GM21576 (cell line): ENCODE data around the gene MYOD1.

ENCODE experiments used
- ATAC-seq: cut with Tn5 transposase; IDR thresholded peaks from one replicate; pipeline ENCODE4 v1.9.1; 2021; ENCODE audit warnings: mild to moderate bottlenecking, moderate library complexity; ENCODE audit not compliant: unreplicated experiment

MYOD1 gene

GRCh38 chr11:17734418-17734911 lies 15.1 kb downstream of the MYOD1 start, which contains the start of gene KCNC1:
KCNC1 (plus strand) TSS chr11:17734781; CDS start chr11:17736003, 1,222 bp downstream.
- ATAC-seq: no peak

DNA sequence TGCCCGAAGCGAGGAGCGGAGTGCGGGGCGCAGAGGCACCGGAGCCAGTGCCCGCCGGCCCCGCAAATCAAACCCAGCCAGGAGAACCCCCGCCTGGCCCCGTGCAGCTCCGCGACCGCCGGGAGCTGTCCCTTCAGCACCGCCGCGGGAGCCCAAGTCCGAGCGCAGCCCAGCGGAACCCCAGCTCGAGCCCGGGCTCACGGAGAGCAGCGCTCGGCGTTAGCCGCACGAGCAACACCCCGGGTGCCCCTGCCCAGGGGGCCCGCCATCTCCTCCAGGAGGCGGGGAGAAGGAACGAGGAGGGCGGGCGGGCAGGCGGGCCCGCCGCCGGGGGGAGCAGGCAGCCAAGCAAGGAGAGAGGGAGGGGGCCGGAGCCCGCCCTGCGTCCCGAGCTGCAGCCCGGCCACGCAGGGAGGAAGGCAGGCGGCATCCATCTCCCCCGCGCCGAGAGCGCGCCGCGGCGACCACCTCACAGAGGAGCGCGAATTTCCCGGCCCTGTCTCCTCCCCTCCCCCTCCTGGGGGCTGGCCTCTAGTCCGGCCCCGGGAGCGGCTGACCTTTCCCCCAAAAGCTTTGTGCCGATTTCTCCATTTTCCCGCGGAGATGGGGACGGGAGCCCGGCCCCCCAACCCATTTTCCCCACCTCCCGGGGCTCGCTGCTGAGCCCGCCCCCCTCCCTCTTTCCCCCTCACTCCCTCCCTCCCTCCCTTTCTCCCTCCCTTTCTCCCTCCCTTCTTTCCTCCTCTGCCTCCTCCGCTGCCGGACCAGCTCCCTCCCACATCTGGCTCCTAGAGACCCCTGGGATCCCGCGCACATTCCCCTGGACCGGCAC lies 15.8 kb downstream of the MYOD1 start:
- no peak for ATAC-seq

DNA sequence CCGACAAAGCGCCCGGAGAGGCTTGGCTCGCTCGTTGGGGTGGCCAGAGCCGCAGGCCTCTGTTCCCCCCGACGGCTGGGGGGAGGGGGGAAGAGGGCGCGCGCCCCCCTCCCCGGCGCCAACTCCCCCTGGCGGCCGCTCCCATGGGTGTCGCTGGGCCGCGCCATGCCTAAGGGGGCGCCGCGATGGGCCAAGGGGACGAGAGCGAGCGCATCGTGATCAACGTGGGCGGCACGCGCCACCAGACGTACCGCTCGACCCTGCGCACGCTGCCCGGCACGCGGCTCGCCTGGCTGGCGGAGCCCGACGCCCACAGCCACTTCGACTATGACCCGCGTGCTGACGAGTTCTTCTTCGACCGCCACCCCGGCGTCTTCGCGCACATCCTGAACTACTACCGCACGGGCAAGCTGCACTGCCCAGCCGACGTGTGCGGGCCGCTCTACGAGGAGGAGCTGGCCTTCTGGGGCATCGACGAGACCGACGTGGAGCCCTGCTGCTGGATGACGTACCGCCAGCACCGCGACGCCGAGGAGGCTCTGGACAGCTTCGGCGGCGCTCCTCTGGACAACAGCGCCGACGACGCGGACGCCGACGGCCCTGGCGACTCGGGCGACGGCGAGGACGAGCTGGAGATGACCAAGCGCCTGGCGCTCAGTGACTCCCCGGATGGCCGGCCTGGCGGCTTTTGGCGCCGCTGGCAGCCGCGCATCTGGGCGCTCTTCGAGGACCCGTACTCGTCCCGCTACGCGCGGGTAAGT lies 16.6 kb downstream of the MYOD1 start:
- ATAC-seq: no peak

- ATAC-seq: no peak
Observed at GRCh38 chr11:17736579-17736893, 17.2 kb downstream of the MYOD1 start.

DNA sequence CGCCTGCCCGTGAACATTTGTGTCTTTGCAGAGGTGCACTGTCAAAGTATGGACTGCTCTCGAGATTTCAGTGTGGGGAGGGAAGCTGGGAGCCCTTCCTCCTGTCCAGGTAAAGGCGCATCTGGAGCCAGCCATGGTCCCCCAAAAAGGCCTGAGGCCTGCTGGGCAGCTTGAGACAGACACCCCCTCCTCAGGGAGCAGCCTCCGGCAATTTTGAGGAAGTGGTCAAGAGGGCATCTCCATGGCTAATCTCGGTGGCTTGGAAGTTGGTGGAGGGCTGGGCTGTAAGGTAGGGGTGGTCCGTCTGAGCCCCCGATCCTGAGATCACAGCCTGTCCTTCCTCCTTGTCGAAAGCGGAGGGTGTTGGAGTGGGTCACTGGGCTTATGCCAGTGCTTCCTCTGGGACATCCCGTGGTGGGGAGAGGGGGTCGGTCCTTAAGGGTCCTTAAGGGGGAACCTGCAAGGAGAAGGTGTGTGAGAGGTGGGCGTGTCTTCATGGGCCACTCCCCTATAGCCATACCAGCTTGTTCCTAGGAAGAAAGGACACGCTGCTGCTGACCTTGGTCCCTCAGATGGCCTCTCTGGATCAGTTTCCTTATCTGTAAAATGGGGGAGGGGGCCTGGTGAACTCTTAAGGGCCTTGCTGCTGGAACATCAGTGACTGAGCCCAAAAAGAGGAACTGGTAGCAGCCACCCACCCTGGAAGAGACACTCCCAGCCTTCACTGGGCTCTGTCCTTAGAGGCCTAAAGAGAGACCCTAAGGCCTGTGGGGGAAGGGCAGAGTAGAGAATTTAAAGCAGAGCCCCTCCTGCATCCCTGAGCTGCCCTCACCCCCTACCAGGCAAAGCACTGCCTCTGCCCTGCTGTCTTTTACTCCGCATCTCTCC lies 17.8 kb downstream of the MYOD1 start:
- ATAC-seq: no peak

GRCh38 chr11:17738151-17738973 lies 19.0 kb downstream of the MYOD1 start:
- no peak for ATAC-seq

DNA sequence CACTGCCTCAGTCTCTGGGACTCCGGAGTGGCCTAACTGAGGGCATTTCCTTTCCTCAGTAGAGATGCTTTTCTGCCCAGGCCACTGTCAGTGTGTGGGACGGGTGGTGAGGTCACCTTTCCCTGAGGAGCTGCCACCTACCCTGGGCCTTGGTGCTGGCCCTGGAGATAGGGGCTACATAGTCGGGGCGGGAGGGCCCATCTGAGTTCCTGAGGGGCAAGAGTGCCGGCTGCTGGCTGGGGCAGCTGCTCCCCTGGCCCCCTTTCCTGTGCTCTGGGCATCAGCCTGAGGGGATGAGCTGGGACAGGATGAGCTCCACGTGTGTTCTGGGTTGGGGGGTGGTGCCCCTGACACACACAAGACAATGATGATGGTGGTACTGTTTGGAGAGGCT lies 20.6 kb downstream of the MYOD1 start:
- ATAC-seq: no peak

- ATAC-seq: no peak
Observed at GRCh38 chr11:17740649-17741235, 21.4 kb downstream of the MYOD1 start.

DNA sequence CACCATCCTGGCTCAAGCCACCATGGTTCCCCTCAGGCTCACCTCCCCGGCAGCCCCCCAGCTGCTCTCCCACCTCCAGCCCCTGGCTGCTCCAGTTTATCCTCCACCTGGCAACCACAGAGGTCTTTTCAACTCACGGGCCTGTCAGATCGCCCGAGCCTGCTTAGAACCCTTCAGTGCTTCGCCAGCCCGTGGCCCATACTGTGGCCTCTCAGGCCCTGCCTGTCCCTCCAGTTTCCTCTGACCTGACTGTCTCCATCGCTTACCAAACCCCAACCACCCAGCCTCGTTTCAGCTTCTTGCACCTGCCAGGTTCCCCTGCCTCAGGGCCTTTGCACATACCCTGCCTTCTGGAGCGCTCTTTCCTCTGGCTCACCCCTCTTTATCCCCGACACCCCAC lies 22.1 kb downstream of the MYOD1 start:
- no peak for ATAC-seq

DNA sequence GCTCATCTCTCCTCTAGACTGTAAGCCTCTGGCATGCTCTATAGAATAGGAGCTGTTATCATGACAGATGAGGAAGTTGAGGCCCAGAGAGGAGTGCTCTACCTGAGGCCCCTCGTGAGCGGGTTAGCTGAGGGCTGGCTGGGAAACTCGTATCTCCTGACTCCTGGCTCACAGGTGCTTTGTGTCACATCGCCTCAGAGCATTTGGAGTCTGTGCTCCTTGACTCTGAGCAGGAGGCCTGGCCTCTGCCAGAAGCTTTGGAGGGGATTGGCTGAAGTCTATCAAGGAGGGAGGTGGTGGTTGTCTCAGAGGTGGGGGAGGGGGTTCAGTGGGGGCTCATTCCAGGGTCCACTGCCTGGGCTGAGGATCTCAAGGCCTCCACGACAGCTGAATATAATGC lies 22.6 kb downstream of the MYOD1 start:
- no peak for ATAC-seq

- no peak for ATAC-seq
Observed at GRCh38 chr11:17743026-17743807, 23.8 kb downstream of the MYOD1 start.

DNA sequence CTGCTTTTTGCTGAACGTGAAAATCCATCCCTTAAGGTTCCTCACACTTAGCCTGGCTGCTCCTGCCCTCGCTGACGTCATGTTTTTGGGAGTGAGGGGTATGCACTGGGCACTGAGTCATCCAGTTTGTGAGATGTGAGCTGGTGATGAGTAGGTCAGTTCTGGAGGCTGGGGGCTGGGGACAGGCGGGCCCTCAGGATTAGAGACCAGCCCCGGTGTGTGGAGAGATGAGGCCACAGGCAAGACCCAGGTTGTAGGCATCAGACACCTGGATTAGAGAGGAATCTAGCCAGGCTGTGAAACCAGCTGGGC lies 24.4 kb downstream of the MYOD1 start:
- ATAC-seq: no peak

GRCh38 chr11:17744151-17744940 lies 25.0 kb downstream of the MYOD1 start:
- ATAC-seq: no peak

DNA sequence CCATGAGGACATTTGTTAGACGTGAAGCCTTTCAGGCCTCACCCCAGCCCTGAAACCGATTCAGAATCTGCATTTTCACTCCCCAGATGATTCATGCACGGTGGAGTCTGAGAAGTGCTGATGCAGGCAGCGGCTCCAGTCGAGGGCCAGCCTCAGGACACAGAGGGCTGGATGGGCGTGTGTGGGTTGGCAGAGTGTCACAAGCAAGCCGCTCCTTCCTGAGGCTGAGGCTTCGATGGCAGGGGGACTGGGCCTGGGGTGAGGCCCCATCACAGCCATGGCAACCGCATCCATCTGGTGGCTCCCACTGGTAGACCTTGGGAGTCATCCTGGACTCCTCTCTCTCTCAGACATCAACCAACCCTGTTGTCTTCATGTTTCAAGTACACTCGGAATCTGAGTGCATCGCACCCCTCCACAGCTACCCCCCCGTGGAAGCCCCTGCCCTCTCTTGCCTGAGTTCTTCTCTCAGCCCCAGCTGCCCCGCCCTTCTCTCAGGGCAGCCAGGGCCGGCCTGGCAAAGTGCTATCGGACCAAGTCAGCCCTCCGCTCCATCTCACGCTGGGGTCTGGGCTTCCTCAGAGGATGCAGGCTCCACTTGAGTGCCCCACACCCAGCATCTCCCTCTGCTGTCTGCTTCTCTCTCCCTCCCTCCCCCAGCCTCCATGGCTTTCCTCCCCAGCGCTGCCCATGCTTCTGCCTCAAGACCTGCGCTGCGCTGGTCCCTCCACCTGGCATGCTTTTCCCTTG lies 25.8 kb downstream of the MYOD1 start:
- no peak for ATAC-seq

GRCh38 chr11:17746096-17746495 lies 26.7 kb downstream of the MYOD1 start:
- ATAC-seq: no peak

- no peak for ATAC-seq
Observed at GRCh38 chr11:17747131-17747955, 28.0 kb downstream of the MYOD1 start.

- no peak for ATAC-seq
Observed at GRCh38 chr11:17748044-17748443, 28.7 kb downstream of the MYOD1 start.
